GM18873 (cell line): Measurements from ENCODE around the gene USP22.
"Not testable (repeated sequence)": the region's sequence is repeated elsewhere in the genome, so short reads cannot be mapped to it uniquely, and the experiment has no call there.

Experiments used
- ATAC-seq: cut with Tn5 transposase; IDR thresholded peaks from one replicate; pipeline ENCODE4 v1.9.1; 2021; ENCODE audit warnings: mild to moderate bottlenecking, moderate library complexity, moderate number of reproducible peaks; ENCODE audit not compliant: unreplicated experiment, low FRiP score

The USP22 gene

DNA sequence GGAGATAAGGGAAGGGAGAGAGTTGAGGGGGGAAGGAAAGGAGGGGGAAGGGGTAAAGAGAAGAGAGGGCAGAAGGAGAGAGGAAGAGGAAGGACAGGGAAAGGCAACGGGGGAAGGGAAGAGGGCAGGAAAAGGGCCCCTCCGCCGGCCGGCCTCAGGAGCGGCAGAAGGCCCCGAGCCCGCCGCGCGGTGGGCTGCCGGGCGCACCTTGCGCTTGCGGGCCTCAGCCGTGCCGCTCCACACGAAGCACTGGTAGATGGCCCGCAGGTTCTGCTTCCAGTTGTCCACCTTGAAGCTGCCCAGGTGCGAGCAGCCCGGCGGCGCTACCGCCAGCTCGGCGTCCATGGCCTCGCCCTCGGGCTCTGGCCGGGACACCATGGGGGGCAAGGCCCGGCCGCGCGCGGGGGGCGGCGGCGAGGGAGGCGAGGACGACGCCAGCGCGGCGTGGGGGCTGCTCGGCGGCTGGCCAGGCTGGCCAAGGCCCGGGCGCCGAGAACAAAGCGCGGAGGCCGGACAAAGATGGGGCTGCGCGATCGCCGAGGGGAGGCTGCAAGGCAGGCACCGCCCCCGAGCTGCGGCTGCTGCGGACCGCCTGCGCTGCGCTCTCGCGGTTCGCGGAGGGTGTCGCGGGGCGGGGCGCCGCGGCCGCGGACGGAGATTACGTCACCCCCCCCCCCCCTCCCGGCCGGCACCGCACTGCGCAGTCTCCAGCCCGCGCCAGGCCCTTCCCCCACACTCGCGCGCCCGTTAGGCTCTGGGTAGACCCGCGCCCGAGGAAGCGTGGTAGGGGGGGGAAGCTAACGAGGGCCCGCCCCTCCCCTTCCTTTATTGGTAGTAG lies at the start of gene USP22:
USP22 (minus strand) TSS at position 554 of the 838 bp plus-strand sequence; CDS start at position 378, 176 bp downstream.
- peak; percentile 54 for ATAC-seq

DNA sequence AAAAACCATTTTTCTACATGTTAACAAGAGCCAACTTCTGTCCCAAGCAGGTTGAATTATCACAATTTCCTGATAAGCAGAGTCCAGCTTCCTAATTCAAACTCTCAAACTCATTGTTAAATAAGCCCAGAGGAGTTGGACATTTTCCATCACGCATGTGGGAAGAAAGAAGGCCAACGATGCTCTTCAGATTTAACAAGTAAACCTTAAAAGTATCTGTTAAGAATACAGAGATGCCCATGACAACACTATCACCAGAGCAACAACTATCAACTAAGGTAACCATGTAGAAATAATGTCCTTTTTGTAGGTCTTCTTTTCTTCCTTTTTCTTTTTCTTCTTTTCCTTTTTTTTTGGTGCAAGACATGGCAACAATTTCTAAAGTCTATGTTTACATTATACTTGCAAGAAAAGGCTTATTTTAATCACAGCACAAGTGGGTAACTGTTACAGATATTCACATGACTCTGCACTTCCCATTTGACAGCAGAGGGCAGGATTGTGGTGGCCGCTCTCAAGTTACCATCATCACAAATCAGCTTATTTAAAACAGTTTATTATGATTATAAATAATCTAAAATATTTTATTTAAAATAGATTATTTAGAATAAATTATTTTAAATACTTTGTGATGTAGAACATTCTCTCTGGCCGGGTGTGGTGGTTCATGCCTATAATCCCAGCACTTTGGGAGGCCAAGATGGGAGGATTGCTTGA lies 48.2 kb upstream of the USP22 start:
- ATAC-seq, result no peak

DNA sequence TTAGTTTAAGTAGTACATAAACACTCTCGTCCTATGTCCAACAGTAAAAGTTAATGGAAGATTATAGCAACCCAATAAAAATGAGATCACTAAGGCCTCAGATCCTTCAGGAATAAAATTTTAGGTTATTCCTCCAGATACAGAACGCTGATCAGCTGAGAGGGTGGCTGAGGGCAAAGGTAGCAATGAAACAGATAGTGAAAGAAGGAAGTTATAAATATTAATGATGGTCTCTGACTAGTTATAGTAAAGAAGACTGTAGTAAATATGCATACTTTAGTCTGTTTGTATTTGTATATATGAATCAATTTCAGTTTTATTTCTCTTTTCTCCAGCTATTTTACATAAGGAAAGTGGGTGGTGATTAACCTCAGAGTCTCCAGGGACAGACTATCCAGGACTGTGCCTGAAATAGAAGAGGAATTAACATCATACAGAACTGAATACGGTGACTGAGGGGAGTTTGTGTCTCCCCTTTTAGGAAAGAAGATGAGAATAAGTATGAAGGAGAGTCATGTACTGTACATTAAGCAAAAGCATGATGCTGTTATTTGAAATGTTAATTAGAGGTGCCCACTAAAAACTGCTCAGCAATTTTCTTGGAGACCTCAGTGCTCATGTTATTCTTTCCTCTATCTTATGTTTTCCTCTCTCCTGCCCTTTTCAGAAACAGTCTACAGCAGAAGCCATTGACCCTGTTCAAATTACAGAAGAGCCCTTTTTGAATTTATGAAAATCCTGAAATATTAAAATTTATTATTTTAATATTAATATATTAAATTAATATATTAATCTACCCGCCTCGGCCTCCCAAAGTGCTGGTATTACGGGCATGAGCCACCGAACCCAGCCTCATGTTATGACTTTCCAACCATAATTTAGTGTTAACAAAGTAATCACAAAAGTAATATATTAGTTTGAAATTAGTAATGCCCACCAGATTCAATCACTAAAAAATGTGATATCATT lies 47.4 kb upstream of the USP22 start:
- no peak for ATAC-seq

DNA sequence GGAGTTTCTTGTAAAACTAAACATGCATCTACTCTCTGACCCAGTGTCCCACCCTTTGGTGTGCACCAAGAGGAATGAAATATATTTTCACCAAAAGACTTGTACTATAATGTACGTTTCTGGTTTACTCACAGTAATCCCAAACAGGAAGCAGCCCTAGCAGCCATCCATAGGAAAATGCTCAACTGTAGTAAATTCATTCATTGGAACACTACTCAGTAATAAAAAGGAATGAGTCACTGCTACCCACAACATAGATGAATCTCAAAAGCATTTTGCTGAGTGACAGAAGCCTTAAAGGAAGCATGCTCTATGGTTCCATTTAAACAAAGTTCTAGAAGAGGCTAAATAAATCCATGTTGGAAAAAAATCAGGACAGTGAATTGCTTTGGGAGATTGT lies 46.3 kb upstream of the USP22 start:
- ATAC-seq, result no peak

DNA sequence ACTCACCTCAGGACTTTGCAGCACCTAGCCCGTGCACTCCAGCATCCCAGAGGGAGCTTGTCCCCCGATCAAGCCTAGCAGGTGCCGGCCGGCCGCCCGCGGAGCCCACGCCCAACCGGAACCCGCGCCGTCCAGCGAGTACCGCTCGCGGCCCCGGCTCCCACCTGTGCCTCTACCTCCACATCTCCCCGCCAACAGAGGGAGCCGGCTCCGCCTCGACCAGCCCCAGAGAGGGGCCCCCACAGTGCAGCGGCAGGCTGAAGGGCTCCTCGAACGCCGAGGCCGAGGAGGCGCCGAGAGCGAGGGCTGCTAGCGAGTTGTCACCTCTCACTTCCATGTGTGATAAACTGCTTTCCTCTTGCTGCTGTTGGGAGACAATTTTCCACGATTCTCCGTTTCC lies 42.9 kb upstream of the USP22 start:
- ATAC-seq, result no peak

DNA sequence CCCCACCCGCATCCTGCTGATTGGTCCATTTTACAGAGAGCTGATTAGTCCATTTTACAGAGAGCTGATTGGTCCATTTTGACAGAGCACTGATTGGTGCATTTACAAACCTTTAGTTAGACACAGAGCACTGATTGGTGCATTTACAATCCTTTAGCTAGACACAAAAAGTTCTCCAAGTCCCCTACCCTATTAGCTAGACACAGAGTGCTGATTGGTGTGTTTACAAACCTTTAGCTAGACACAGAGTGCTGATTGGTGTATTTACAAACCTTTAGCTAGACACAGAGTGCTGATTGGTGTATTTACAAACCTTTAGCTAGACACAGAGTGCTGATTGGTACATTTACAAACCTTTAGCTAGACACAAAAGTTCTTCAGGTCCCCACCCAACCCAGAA lies 42.5 kb upstream of the USP22 start:
- not testable (repeated sequence) for ATAC-seq

DNA sequence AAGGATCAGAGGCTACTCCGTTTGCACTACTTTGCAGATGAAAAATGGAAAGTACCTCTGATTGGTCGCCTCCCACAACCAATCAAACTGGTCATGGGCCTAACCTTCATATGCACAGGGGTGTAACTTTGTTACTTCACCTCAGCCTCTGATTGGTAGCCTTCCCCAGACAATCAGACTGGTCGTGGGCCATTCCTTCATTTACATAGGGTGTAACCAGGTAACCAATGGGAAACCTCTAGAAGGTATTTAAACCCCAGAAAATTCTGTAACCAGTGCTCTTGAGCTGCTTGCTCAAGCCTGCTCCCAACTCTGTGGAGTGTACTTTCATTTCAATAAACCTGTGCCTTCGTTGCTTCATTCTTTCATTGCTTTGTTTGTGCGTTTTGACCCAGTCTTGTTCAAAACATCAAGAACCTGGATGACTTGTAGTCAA lies 39.2 kb upstream of the USP22 start:
- no peak for ATAC-seq

DNA sequence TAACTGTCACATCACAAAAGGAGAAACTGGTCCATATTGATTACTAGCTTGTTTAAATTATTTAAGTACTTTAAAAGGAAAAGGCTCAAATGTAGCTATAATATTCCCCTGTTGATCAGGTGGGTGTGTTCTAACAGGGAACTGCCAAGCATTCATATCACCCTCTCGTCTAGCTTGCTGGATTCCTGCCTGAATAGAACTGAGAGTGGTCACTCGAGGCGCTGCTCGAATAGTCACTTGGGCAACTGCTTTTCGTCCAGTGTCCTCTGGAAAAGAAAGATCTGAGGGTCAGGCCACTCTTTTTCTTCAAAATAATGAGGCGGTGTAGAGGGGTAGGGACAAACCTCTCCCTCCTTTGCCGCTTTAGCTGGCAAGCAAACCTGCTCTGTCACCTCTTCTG lies 36.4 kb upstream of the USP22 start:
- ATAC-seq, result no peak

DNA sequence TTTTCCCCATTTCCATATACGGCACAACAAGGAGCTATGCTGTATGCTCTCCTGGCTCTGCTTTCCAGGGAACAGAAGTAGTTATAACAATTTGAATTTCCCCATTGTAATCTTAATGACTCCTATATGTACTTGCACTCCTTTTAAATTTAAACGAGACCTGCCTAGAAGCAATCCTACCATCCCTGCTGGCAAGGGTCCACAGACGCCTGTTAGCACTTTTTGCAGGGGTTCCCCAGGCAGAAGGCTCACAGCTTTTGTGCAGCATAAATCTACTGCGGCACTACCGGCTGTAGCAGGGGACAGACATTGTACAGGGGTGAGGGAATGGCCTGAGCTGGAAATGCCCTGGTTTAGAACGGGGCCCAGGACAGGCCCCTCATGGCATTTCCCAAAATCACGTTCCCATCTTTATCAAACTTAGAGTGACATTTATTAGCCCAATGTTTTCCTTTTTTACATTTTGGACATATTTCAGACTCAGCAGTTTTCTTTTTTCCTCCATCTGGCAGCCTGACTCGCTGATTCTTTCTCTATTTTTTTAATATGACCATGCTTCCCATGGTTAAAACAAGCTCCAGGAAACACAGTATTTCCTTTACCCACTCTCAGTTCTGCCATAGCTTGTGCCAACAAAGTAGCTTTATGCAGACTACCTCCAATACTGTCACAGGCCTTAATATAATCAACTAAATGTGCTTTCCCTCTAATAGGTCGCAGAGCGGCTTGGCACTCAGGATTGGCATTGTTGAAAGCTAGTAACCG lies 35.4 kb upstream of the USP22 start:
- no peak for ATAC-seq

DNA sequence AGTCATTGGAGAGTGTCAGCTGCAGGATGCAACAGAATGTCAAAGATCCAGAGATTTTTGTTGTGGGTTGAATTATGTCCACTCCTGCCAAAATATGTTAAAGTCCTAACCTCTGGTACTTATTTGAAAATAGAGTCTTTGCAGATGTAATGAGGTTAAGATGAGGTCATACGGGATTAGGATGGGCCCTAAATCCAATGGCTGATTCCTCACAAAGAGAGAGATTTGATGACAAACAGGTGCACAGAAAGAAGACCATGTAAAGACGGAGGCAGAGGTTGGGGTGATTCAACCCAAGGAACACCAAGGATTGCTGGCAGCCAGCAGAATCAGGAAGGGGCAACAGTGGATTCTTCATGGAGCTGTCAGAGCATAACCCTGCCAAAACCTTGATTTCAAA lies 34.5 kb upstream of the USP22 start:
- ATAC-seq, result no peak

DNA sequence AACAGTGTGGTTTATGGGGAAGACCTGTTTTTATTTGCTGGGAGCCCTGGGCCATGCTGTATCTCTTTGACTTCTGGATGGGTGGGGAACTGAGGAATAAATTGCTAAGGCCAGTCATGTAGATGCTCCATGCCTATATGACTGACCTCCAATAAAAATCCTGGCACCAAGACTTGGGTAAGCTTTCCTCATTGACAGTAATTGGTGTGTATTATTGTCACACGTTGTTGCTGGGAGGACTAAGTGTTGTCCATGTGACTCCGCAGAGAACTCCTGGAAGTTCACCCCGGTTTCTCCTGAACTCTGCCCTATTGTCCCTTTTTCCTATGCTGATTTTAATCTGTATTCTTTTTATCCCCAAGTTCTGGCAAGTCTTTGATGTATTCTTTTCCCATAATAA lies 33.4 kb upstream of the USP22 start:
- no peak for ATAC-seq

DNA sequence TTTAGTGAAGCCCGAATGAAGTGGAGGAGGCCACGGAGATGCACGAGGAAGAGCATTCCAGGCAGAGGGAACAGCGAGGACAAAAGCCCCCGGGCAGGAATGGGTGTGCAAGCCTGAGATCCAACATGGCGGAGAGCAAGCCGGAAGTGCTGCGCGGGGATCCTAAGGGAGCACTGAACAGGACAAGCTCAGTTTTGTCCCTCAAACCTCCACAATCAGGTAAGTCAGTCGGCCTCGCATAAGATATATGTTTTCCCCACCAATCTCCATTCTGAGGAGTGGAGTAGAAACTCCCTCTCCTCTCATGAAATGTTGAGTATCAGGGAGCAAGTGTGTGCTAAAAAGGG lies 32.9 kb upstream of the USP22 start:
- ATAC-seq, result no peak

DNA sequence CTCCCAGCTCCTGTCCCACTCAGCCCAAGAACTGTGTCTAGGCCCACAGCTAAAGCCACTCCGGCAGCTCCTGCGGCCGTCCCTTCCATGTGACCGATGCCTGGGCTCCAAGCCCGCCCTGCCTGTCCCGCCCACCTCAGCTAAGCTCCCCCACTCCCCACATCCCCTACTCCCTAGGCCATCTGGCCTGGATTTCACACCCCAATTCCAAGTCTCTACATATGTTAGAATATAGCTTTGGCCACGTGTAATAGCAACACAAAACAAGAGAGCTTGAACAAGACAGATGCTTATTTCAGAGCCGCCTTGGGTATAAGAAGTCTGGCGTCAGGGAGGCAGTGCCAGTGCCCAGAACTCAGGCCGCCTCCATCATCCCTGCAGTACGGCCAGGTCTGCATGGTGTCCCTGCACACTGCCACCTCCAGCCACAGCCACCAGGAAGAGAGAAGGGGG lies 30.0 kb upstream of the USP22 start:
- ATAC-seq, result no peak

DNA sequence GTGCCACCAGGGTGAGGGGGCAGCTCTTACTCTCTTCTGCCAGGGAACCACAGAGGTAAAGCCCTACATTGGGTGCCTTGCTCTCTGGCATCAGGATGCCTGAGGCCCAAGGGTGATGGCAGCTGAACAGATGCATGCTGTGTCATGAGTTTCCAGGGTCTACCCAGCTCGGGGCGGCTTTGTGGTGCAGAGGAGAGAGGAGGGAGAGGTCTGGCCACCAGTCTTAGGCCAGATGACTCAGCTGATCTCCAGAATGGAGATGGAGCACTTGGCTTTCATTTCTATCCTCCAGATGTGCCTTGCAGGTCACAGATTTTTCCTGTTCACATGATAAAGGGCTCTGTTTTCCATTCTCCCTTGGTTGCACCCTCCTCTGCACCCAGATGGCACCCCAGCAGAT lies 23.6 kb upstream of the USP22 start:
- no peak for ATAC-seq

DNA sequence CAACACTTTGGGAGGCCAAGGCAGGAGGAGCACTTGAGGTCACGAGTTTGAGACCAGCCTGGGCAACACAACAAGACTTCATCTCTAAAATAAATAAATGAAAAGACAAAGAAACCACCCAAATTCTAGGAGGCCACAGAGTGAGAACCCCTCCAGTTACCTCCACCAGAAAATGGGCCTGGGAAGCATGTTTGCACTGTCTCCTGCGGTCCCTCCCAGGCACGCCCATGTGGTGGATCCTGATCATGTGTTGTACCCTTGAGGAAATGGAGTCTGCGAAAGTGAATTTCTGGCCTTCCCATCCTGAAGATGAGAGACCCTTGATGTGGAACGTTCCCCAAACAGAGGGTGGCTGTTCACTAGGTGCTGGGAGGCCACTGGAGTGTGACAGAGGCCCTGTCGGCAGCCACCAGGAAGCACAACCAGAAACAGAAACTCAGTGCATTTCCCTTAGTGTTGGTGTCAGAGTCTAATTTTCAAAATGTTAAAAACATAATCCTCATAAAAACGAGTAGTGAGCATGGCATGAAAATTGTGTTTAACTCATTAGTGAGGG lies 19.2 kb upstream of the USP22 start:
- ATAC-seq, result no peak

DNA sequence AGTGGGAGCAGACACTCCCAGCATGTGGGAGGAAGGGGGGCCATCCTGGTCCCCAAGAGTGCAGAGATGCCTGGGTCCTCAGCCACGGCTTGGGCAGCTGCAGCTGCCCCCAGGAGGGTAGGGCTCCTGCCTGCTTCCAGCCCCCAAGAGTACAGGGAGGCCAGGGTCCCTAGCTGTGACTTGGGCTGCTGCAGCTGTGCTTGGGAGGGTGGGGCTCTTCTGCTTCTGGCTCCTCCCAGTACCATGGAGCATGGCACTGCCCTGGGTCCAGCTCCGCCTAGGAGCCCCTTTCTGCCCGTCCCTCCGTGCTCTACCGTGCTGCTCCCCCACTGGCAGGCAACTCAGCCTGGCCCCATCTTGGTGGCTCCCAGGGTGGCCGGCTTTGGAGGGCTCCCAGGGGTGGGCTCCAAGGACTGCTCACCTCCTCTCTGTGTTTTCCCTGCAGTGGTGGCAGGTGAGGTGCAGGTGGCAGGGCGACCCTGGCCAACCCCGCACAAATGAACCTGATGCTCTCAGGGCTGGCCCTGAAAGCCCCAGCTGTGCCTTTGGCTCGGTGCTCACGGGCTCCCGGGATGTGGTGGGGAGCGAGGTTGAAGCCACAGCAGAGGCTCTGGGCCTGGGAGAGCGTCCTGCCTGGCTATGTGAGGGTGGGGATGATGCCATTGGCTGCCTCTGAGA lies 18.5 kb upstream of the USP22 start:
- no peak for ATAC-seq

DNA sequence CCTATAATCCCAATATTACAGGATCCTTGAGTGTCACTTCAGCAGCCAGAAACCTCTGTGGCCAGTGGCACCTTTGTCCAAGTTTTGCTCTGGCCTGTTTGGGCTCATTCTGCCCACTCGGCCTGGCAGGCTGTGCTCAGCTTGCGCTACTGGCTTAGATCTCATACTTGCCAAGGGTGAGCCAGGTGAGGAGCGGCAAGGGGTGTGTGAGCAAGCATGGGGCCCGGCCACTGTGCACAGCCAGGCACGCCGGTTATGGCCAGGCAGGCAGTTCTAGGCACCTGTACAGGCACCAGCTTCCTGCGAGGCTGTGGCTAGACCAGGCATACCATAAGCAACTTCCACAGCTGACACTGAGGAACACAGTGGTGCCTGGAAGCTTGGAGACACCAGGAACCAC lies 16.9 kb upstream of the USP22 start:
- ATAC-seq, result no peak

DNA sequence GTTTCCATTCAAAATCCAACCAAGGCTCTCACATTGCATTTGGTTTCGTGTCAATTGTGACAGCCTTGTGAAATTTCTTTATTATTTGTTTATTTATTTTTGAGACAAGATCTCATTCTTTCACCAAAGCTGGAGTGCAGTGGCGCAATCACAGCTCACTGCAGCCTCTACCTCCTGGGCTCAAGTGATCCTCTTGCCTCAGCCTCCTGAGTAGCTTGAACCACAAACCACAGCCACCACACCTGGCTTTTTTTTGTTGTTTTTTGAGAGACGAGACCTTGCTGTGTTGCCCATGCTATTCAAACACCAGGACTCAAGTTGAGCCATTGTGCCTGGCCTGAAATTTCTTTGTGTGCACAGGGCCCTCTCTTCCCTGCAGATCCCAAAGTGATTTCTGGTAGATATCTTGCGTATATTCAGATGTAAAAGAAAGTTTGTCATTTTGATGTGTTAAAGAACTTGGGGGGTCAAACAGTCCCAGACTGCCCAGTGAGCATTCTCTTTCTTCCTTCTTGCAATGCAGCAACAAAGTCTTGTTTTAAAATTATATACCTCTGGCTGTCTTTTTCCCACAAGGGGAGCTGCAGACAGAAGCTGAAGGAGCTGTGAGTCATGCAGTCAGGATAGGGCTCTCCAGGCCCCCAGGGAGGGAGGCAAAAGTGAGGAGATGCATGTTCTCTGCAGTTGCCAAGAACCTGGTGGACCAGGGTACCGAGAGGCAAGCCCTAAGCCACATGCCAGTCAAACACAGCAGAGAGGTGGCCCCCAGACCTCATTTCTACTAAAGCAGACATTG lies 15.5 kb upstream of the USP22 start:
- ATAC-seq, result no peak
